Dendritic cell treated with granulocyte-macrophage colony-stimulating factor and Interleukin-4, amounts not matched to agents 40 ng/mL and 50 ng/mL, for 4 days (primary cell): ENCODE data around the gene ELOVL2.

Experiments used
- H3K27ac Mint-ChIP-seq: one replicate; pipeline ENCODE4 v1.8.0; 2022; ENCODE audit warnings: mild to moderate bottlenecking, mixed read lengths
- H3K27me3 Mint-ChIP-seq: one replicate; pipeline ENCODE4 v1.8.0; 2022; ENCODE audit warnings: mild to moderate bottlenecking, mixed read lengths
- H3K36me3 Mint-ChIP-seq: one replicate; pipeline ENCODE4 v1.8.0; 2022; ENCODE audit warnings: low read depth, mixed read lengths
- H3K4me1 Mint-ChIP-seq: one replicate; pipeline ENCODE4 v1.8.0; 2022; ENCODE audit warnings: low read depth, mixed read lengths
- H3K4me3 Mint-ChIP-seq: one replicate; pipeline ENCODE4 v1.8.0; 2022; ENCODE audit warnings: mild to moderate bottlenecking, moderate library complexity, mixed read lengths
- H3K9me3 Mint-ChIP-seq: one replicate; pipeline ENCODE4 v1.8.0; 2022; ENCODE audit warnings: mixed read lengths
- intact Hi-C: fragments of 100-400 bp; cut with micrococcal nuclease; formaldehyde crosslinking; loops from one replicate; pipeline ENCODE4 v1.15.0; 2022

The ELOVL2 gene

DNA sequence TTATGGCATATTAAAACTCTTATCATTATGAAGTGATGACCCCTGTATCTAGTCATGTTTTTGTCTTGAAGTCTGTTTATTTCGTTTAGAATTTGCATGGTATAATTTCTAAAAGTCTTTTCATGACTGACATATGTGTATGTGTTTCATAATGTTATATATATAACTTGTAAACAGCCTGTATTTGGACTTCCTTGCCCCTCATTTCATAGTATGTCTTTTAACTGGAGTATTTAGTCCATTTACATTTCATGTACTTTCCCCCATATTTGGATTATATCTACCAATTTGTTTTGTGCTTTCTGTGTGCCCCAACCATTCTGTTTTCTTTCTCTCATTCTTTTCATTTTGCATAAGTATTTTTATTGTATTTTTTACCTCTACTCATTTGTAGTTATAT, 98.3 kb downstream of the ELOVL2 start:
- no peaks in the 10 kb centered on the region for H3K9me3 Mint-ChIP-seq
- H3K27ac Mint-ChIP-seq, result no peak overlapping the region
- H3K36me3 Mint-ChIP-seq, result no peaks in the 10 kb centered on the region
- H3K27me3 Mint-ChIP-seq, result peaks cover 7% of the 10 kb centered on the region
- intact Hi-C loops, result no loop called here
- no peaks in the 10 kb centered on the region for H3K4me1 Mint-ChIP-seq
- no peak overlapping the region for H3K4me3 Mint-ChIP-seq

DNA sequence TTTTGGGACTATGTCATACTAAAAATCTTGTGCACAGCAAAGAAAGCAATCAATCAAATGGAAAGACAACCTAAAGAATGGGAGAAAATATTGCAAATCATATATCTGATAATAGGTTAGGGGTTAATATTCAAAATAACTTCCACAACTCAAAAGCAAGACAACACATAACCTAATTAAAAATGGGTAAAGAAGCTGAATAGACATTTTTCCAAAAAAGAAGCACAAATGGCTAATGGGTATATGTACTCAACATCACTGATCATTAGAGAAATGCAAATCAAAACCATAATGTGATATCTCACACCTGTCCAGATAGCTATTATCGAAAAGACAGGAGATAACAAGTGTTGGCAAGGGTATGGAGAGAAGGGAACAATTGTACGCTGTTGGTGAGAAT, 104.3 kb downstream of the ELOVL2 start:
- no peaks in the 10 kb centered on the region for H3K9me3 Mint-ChIP-seq
- no peak overlapping the region for H3K27ac Mint-ChIP-seq
- peaks cover 15% of the 10 kb centered on the region for H3K27me3 Mint-ChIP-seq
- H3K4me1 Mint-ChIP-seq, result no peaks in the 10 kb centered on the region
- intact Hi-C loops, result no loop called here
- H3K36me3 Mint-ChIP-seq, result no peaks in the 10 kb centered on the region
- H3K4me3 Mint-ChIP-seq, result no peak overlapping the region

DNA sequence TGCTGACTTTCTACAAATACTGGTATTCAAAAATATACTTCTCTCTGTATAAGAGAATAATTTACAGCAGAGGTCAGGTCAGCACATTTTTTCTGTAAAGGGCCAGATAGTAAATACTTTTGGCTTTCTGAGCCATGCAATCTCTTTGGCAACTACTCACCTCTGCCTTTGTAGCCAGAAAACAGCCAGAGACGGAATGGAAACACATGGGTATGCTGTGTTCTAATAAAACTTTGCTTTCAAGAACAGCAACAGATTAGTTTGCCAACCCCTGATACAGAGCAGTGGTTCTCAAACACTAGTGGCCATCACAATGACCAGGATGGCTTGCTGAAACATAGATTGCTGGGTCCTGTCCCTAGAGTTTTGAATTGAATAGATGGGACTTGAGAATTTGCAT, 111.0 kb downstream of the ELOVL2 start:
- Mint-ChIP-seq H3K9me3 (peaks cover 1% of the 10 kb centered on the region), H3K4me1 (no peaks in the 10 kb centered on the region), H3K36me3 (no peaks in the 10 kb centered on the region), H3K27ac (no peak overlapping the region), H3K27me3 (peaks cover 25% of the 10 kb centered on the region), H3K4me3 (no peak overlapping the region)
- intact Hi-C loops, result no loop called here
